Fibroblast of the aortic adventitia (primary cell): ENCODE results near the gene PTPRH. TPM values are rescaled to one million over a fixed set of nuclear protein-coding genes. Genes with fewer than 3 reads are reported as not detected.
"Not testable (repeated sequence)": the region's sequence is repeated elsewhere in the genome, so short reads cannot be mapped to it uniquely, and the experiment has no call there.

Source experiments
- DNase-seq: peaks from one replicate; pipeline ENCODE4 v3.0.0-alpha.2; 2010; ENCODE audit warnings: low read depth
- H3K4me3 ChIP-seq: 2 replicates; pipeline ENCODE4 v1.5.1; 2011; ENCODE audit warnings: low read depth, mild to moderate bottlenecking, control low read depth, low read length, moderate library complexity
- total RNA-seq: library from RNA; depleted of rRNA; stranded (reverse); fragments of >200 nt; gene quantifications from 2 replicates; pipeline ENCODE4 v1.2.3, GENCODE V29; 2012; ENCODE audit warnings: low replicate concordance
- TF ChIP-seq, protein P1 (sequence below): IDR thresholded peaks from 2 replicates; pipeline ENCODE4 v1.5.1; 2011; ENCODE audit warnings: mild to moderate bottlenecking, low read length, control low read depth, inconsistent platforms; ENCODE audit not compliant: insufficient read depth

Gene PTPRH
- total RNA-seq, 1 donor: 7.8 TPM

DNA sequence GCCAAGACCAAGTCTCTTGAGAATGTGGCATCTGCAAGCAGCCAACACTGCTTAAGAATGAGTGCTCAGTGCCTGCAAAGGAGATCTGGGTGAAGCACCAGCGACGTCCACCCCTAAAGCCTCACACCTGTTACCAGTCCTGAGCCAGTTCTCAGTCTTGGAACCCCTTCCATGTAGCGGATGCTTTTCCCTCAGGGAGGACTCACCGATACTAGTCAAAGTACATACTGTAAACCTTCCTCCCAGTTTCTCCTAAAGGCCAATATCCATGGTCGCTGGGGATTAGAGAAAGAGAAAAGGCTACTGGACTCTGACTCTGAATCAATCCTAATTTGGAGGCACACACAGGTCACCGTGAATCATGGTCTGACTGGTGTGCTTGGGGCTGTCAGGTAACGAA is 4.2 kb upstream of the PTPRH start:
- TF ChIP-seq, protein P1, sequence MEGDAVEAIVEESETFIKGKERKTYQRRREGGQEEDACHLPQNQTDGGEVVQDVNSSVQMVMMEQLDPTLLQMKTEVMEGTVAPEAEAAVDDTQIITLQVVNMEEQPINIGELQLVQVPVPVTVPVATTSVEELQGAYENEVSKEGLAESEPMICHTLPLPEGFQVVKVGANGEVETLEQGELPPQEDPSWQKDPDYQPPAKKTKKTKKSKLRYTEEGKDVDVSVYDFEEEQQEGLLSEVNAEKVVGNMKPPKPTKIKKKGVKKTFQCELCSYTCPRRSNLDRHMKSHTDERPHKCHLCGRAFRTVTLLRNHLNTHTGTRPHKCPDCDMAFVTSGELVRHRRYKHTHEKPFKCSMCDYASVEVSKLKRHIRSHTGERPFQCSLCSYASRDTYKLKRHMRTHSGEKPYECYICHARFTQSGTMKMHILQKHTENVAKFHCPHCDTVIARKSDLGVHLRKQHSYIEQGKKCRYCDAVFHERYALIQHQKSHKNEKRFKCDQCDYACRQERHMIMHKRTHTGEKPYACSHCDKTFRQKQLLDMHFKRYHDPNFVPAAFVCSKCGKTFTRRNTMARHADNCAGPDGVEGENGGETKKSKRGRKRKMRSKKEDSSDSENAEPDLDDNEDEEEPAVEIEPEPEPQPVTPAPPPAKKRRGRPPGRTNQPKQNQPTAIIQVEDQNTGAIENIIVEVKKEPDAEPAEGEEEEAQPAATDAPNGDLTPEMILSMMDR: no peak
- DNase-seq: no peak
- H3K4me3 ChIP-seq: no peak overlapping the region

DNA sequence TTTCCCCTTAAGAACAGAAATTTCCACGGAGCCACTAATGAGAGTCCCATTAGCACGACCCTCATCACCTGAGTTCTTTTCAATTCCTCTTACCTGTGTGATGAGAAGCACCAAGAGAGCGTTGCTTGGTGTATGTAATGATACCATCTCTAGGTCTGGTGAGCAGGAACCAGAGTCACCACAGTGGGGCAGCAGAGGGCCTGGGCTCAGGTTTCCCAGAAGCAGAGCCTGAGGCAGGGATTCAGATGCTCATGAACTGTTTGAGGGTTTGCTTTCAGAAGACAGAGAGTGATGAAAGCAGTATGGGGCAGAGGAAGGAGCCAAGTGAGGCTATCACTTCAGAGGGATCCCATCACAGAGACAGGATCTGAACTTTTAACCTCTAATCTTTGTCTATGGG is 3.1 kb upstream of the PTPRH start:
- DNase-seq: no peak
- TF ChIP-seq, protein P1: no peak
- H3K4me3 ChIP-seq: no peak overlapping the region

DNA sequence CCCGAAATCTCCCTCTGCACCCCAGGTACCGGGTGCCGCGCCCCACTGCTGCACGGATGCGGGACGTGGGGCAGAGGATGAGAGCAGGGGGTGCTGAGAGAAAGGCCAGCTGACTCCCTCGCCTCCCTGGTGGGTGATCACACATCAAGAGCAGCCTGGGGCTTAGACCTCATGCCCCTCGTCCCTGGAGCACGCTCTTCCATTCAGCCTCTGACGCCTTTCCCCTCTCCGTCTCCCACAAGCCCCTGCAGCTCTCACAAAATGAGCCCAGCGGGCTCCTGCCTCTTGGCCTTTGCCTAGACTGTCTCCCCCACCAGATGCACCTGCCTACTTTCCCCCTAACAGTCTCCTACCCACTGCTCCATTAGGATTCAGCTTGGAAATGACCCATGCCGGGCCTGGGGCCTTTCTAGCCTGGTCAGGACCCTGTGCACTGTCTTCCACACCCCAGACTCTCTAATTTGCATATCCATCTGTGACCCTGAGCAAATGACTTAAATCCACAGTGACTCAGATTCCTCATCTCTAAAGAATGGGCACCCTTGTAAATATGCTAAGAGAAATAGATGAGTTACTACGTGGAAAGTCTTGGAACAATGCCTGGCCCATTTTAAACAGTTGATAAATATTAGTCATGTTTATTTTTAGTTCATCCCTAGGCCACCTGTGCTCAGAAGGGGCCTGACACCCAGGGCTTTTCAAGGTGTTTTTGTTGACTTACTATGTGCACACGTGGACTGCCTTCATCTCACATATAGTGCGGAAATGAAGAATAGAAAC is 582 bp upstream of the PTPRH start:
- H3K4me3 ChIP-seq: no peak overlapping the region
- TF ChIP-seq, protein P1: no peak
- DNase-seq: peak; percentile 96

DNA sequence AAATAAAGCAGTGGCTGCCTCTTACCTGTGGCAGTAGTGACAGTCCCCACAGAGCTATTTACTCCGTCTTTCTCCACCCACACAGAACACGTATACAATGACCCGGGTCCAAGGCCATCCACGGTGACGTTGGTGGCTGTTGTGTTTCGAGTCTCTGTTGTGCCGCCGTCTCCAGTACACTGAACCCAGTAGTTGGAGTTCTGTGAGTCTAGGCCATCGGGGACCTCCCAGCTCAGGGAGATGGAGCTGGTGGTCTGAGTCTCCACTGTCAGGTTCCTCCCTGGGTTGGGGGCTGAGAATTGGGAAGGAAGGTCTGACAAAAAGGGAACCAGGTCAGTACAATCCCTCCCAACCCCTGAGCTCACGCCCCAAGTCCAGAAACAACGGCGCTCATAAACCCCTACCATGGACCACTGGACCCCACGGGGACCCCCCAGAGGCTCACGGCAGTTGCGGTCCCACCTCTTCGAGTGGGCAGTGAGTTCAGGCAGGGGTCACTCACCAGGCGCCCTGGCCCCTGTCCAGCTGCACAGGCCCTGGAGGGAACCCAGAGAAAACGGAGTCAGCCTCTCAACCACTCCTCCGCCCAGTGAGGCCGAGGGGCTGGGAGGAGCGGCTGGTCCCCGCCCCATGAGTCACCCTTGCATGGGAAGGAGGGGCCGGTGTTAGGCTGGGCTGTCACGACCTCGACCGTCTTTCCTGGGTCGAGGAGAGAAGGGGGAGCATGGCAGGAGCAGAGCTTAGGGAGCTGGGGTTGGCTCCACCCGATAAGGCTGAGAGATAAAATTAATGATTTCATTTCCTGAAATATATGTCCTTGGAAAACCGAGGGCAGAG is 2.4 kb downstream of the PTPRH start:
- TF ChIP-seq, protein P1: no peak
- H3K4me3 ChIP-seq: peak overlapping the region; percentile 66
- DNase-seq: peak; percentile 92

DNA sequence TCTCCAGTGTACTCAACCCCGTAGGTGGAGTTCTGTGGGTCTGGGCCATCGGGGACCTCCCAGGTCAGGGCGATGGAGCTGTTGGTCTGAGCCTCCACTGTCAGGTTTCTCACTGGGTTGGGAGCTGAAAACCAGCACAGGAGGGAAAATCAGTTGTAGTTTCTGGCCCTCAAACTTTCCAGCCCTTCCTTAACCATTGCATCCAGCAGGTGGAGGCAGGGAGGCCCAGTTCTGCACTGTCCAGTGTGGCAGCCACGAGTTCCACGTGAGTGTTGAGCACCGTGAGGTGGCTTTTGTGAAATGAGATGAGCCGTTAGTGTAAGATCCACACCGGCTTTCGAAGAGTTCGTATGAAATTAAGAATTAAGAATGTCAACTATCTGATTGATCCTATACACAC is 7.1 kb downstream of the PTPRH start:
- H3K4me3 ChIP-seq, DNase-seq: not testable (repeated sequence)
- TF ChIP-seq, protein P1: peak; percentile 36

DNA sequence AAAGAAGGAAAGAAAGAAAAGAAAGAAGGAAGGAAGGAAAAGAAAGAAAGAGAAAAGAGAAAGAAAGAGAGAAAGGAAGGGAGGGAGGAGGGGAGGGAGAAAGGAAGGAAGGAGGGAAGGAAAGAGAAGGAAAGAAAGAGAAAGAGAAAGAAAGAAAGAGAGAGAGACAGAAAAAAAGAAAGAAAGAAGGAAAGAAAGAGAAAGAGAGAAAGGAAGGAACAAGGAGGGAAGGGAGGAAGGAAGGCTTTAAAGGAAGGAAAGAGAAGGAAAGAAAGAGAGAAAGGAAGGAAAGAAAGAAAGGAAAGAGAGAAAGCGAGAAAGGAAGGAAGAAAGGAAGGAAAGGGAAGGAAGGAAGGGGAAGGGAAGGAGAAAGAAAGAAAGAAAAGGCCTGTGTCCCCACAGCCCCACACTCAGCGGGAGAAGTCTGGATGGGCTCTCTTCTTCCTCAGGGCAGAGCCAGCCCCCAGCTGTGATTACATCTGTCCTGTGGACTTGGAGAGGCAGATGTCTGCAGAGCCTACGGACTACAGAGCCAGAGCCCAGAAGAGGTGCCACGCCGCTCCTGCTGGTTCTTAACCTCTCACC is 9.6 kb downstream of the PTPRH start:
- no peak for DNase-seq
- TF ChIP-seq, protein P1: no peak
- no peak overlapping the region for H3K4me3 ChIP-seq
